A549 (cell line): ENCODE measurements around the gene CYP1B1. TPM values are rescaled to one million over a fixed set of nuclear protein-coding genes. Genes with fewer than 3 reads are reported as not detected.
A peak's percentile ranks its signal among the peaks of the same experiment; 100 is the strongest.

ENCODE experiments used
- ATAC-seq, 2 experiments: fragments of 200-7000 bp in 1 of 2; fragments of >200 bp in 1 of 2; cut with Nextera tagmentation in 1 of 2; cut with Tn5 transposase in 1 of 2; 3 replicates each; pipeline versions ENCODE4 v1.8.0 to v1.9.1; 2018 to 2020; ENCODE audit warnings: mild to moderate bottlenecking in 1 of 2, moderate library complexity in 1 of 2
- CTCF ChIA-PET: fragments of 300-600 bp; sonication (Branson Sonifier 250); formaldehyde crosslinking; extraction: SDS; loops from one replicate; lab custom pipeline; 2021; ENCODE audit warnings: antibody characterized with exemption, inconsistent platforms; lab: Yijun Ruan, JAX
- POLR2A ChIA-PET: fragments of 350-600 bp; formaldehyde crosslinking; extraction: SDS; loops from one replicate; lab custom pipeline; 2021; ENCODE audit warnings: antibody characterized with exemption, inconsistent platforms; lab: Yijun Ruan, JAX
- DNase-seq, 2 experiments: peaks; one replicate each; pipeline versions ENCODE4 v3.0.0 to v3.0.0-alpha.2; 2011 to 2016; ENCODE audit warnings: low read depth in 1 of 2, low spot score in 1 of 2
- FAIRE-seq: peaks from 2 replicates; lab custom pipeline; 2011; peaks lifted over from hg19 to GRCh38; lab: Jason Lieb, UNC
- H3K27ac ChIP-seq, 2 experiments: fragments of >200 bp; sonication (Bioruptor Twin); formaldehyde crosslinking; 3 replicates each; pipeline ENCODE4 v1.5.1; 2016 to 2017
- H3K4me1 ChIP-seq: fragments of >200 bp; sonication (Bioruptor Twin); formaldehyde crosslinking; 3 replicates; pipeline ENCODE4 v1.6.1; 2016
- H3K4me2 ChIP-seq: fragments of >200 bp; sonication (Bioruptor Twin); formaldehyde crosslinking; 3 replicates; pipeline ENCODE4 v1.6.1; 2016
- H3K4me3 ChIP-seq: fragments of >200 bp; sonication (Bioruptor Twin); formaldehyde crosslinking; 3 replicates; pipeline ENCODE4 v1.5.1; 2016
- H3K9me3 ChIP-seq: fragments of >200 bp; sonication (Bioruptor Twin); formaldehyde crosslinking; 3 replicates; pipeline ENCODE4 v1.6.1; 2016
- BCL3 ChIP-seq: fragments of >200 bp; sonication (Bioruptor Twin); formaldehyde crosslinking; IDR thresholded peaks from 3 replicates; pipeline ENCODE4 v1.6.1; 2016
- CBX8 ChIP-seq: fragments of 200-600 bp; sonication (generic); IDR thresholded peaks from 2 replicates; pipeline ENCODE4 v1.6.1; 2016
- CEBPB ChIP-seq, 2 experiments: fragments of >200 bp in 1 of 2; sonication (Bioruptor Twin) in 1 of 2; formaldehyde crosslinking in 1 of 2; IDR thresholded peaks; 2 replicates each; pipeline ENCODE4 v1.6.1; 2012 to 2016
- CHD2 ChIP-seq: fragments of 150-350 bp; IDR thresholded peaks from 2 replicates; pipeline ENCODE4 v1.6.1; 2014; ENCODE audit warnings: low read length; ENCODE audit not compliant: partially characterized antibody
- CHD4 ChIP-seq: fragments of 200-600 bp; sonication (generic); IDR thresholded peaks from 2 replicates; pipeline ENCODE4 v1.6.1; 2016; ENCODE audit warnings: antibody characterized with exemption, mild to moderate bottlenecking, borderline replicate concordance
- E2F6 ChIP-seq: IDR thresholded peaks from 2 replicates; pipeline ENCODE4 v1.6.1; 2012; ENCODE audit warnings: low read depth, borderline replicate concordance
- EHMT2 ChIP-seq: fragments of 200-600 bp; sonication (generic); IDR thresholded peaks from 2 replicates; pipeline ENCODE4 v1.6.1; 2016; ENCODE audit warnings: antibody characterized with exemption, low read depth, mild to moderate bottlenecking, moderate library complexity
- ELK1 ChIP-seq: fragments of 150-350 bp; IDR thresholded peaks from 2 replicates; pipeline ENCODE4 v1.6.1; 2014; ENCODE audit warnings: low read depth, mild to moderate bottlenecking, low read length
- EP300 ChIP-seq, 2 experiments: fragments of >200 bp; sonication (Bioruptor Twin); formaldehyde crosslinking; IDR thresholded peaks; 2 replicates in 1 of 2; 3 replicates in 1 of 2; pipeline ENCODE4 v1.6.1; 2016 to 2017
- ESRRA ChIP-seq: fragments of 150-350 bp; IDR thresholded peaks from 2 replicates; pipeline ENCODE4 v1.6.1; 2014; ENCODE audit warnings: mild to moderate bottlenecking, low read length, borderline replicate concordance
- FOSB ChIP-seq: fragments of 250-450 bp; sonication (Bioruptor Pico); IDR thresholded peaks from 2 replicates; pipeline ENCODE4 v1.5.0; 2020; ENCODE audit warnings: mild to moderate bottlenecking, moderate library complexity
- FOSL2 ChIP-seq, 2 experiments: fragments of 450-650 bp in 1 of 2; fragments of >200 bp in 1 of 2; sonication (Bioruptor Twin) in 1 of 2; formaldehyde crosslinking; IDR thresholded peaks; 2 replicates each; pipeline versions ENCODE4 v1.5.0 to v1.6.1; 2016 to 2020; ENCODE audit warnings: mild to moderate bottlenecking in 1 of 2, moderate library complexity in 1 of 2
- FOXS1 ChIP-seq: fragments of 250-450 bp; sonication (Bioruptor Pico); IDR thresholded peaks from 2 replicates; pipeline ENCODE4 v1.5.0; 2020; ENCODE audit warnings: mild to moderate bottlenecking, moderate library complexity
- GATA3 ChIP-seq: IDR thresholded peaks from 2 replicates; pipeline ENCODE4 v1.6.1; 2012; ENCODE audit warnings: borderline replicate concordance
- HES2 ChIP-seq: fragments of >200 bp; sonication (Bioruptor Twin); formaldehyde crosslinking; IDR thresholded peaks from 2 replicates; pipeline ENCODE4 v1.6.1; 2016
- HEYL ChIP-seq: fragments of 250-450 bp; sonication (Bioruptor Pico); IDR thresholded peaks from 2 replicates; pipeline ENCODE4 v1.8.0; 2021; ENCODE audit warnings: mild to moderate bottlenecking, moderate library complexity
- HOXA7 ChIP-seq: fragments of 250-450 bp; sonication (Bioruptor Pico); IDR thresholded peaks from 2 replicates; pipeline ENCODE4 v1.5.0; 2020; ENCODE audit warnings: mild to moderate bottlenecking, moderate library complexity
- HOXB13 ChIP-seq: fragments of 250-450 bp; sonication (Bioruptor Pico); IDR thresholded peaks from 2 replicates; pipeline ENCODE4 v1.5.0; 2020; ENCODE audit warnings: low read depth, mild to moderate bottlenecking, moderate library complexity
- HOXB5 ChIP-seq: fragments of 250-450 bp; sonication (Bioruptor Pico); IDR thresholded peaks from 2 replicates; pipeline ENCODE4 v1.5.0; 2020; ENCODE audit warnings: mild to moderate bottlenecking, moderate library complexity
- JUN ChIP-seq, 2 experiments: fragments of >200 bp; sonication (Bioruptor Twin); formaldehyde crosslinking; IDR thresholded peaks; 2 replicates in 1 of 2; 3 replicates in 1 of 2; pipeline ENCODE4 v1.6.1; 2016 to 2017
- JUNB ChIP-seq: fragments of >200 bp; sonication (Bioruptor Twin); formaldehyde crosslinking; IDR thresholded peaks from 2 replicates; pipeline ENCODE4 v1.6.1; 2016
- KDM1A ChIP-seq: fragments of 200-600 bp; sonication (generic); IDR thresholded peaks from 2 replicates; pipeline ENCODE4 v1.6.1; 2016; ENCODE audit warnings: low read depth, mild to moderate bottlenecking
- KDM5A ChIP-seq: fragments of 200-600 bp; sonication (generic); IDR thresholded peaks from 2 replicates; pipeline ENCODE4 v1.6.1; 2016; ENCODE audit warnings: antibody characterized with exemption, mild to moderate bottlenecking
- MAFK ChIP-seq: fragments of 450-650 bp; IDR thresholded peaks from 2 replicates; pipeline ENCODE4 v1.6.1; 2014; ENCODE audit not compliant: partially characterized antibody
- MAX ChIP-seq: IDR thresholded peaks from 2 replicates; pipeline ENCODE4 v1.6.1; 2012
- MYC ChIP-seq: IDR thresholded peaks from 2 replicates; pipeline ENCODE4 v1.6.1; 2012; ENCODE audit warnings: mild to moderate bottlenecking, inconsistent platforms, low read length, improper control_type of control experiment, borderline replicate concordance
- NFE2L2 ChIP-seq: fragments of 150-350 bp; conservative IDR thresholded peaks from 2 replicates; pipeline ENCODE4 v1.6.1; 2014; ENCODE audit warnings: low read length
- PBX3 ChIP-seq: IDR thresholded peaks from 2 replicates; pipeline ENCODE4 v1.6.1; 2012
- POLR2A ChIP-seq: IDR thresholded peaks from 2 replicates; pipeline ENCODE4 v1.6.1; 2012; ENCODE audit warnings: mild to moderate bottlenecking, low read length
- POLR2AphosphoS2 ChIP-seq: conservative IDR thresholded peaks from 2 replicates; pipeline ENCODE4 v1.6.1; 2012; ENCODE audit warnings: low read length, improper control_type of control experiment, inconsistent platforms
- RFX5 ChIP-seq: fragments of 450-650 bp; IDR thresholded peaks from 2 replicates; pipeline ENCODE4 v1.7.1; 2014; ENCODE audit warnings: antibody characterized with exemption, mild to moderate bottlenecking, moderate library complexity
- RNF2 ChIP-seq: fragments of 200-600 bp; sonication (generic); IDR thresholded peaks from 2 replicates; pipeline ENCODE4 v1.6.1; 2016; ENCODE audit warnings: low read depth, mild to moderate bottlenecking, antibody characterized with exemption, moderate library complexity, borderline replicate concordance
- SREBF2 ChIP-seq: fragments of 450-650 bp; IDR thresholded peaks from 2 replicates; pipeline ENCODE4 v1.6.1; 2014; ENCODE audit warnings: mild to moderate bottlenecking, moderate library complexity
- USF2 ChIP-seq: fragments of 450-650 bp; IDR thresholded peaks from 2 replicates; pipeline ENCODE4 v1.6.1; 2014; ENCODE audit warnings: antibody characterized with exemption
- ZC3H11A ChIP-seq: fragments of 450-650 bp; IDR thresholded peaks from 2 replicates; pipeline ENCODE4 v1.6.1; 2014; ENCODE audit warnings: antibody characterized with exemption, mild to moderate bottlenecking
- ZFP36 ChIP-seq: fragments of 450-650 bp; IDR thresholded peaks from 2 replicates; pipeline ENCODE4 v1.6.1; 2014; ENCODE audit warnings: borderline replicate concordance; ENCODE audit not compliant: partially characterized antibody
- ZNF302 ChIP-seq: fragments of 250-450 bp; sonication (Bioruptor Pico); IDR thresholded peaks from 2 replicates; pipeline ENCODE4 v1.9.0; 2021; ENCODE audit warnings: inconsistent platforms, mild to moderate bottlenecking, moderate library complexity
- ZSCAN20 ChIP-seq: fragments of 250-450 bp; sonication (Bioruptor Pico); IDR thresholded peaks from 2 replicates; pipeline ENCODE4 v1.8.0; 2022; ENCODE audit warnings: mild to moderate bottlenecking, moderate library complexity
- WGBS: methylation state at CpG from one replicate; pipeline ENCODE4 v1.1.6; 2017; ENCODE audit errors: missing lambda C conversion rate; 5-methylcytosine and 5-hydroxymethylcytosine counted together
- polyA plus RNA-seq, 4 experiments: library from polyadenylated mRNA; depleted of rRNA in 3 of 4; stranded (reverse); fragments of >200 nt; fragmentation: RNase III in 1 of 4; extraction: RNeasy Plus Mini Kit Qiagen cat#74134 plus additional on column Dnase treatment in 1 of 4; gene quantifications; 2 replicates in 3 of 4; 3 replicates in 1 of 4; pipeline ENCODE4 v1.2.3, GENCODE V29; 2011 to 2017

Gene CYP1B1
- polyA plus RNA-seq, 2 of the 4 experiments (the other 2 are of a cell fraction): 5.3 to 13.2 TPM

GRCh38 chr2:38076152-38076709, 280 bp upstream of the CYP1B1 start:
- FAIRE-seq (no peak), ATAC-seq (peak; percentile 76 to 85), DNase-seq (peak; percentile 75 to 93)
- peak overlapping the region; percentile 62 for H3K4me3 ChIP-seq
- 1% methylated on average over 43 of the region's 51 CpGs for WGBS
- ChIA-PET POLR2A (interaction anchor here (0.7 to 2.5 kb wide), 13 partner anchors 16 to 675 kb away, joined by 3 to 28 read pairs (median 4); partner anchors contain the start of gene SRSF7), CTCF (interaction anchor here (0.5 to 4.7 kb wide), 49 partner anchors 8 to 1248 kb away, joined by 3 to 45 read pairs (median 4); no protein-coding TSS in a partner anchor)
- H3K4me2 ChIP-seq: peak overlapping the region; percentile 92
- peak overlapping the region; percentile 84 to 93 for H3K27ac ChIP-seq
- peaks cover 22% of the 10 kb centered on the region for H3K4me1 ChIP-seq
- H3K9me3 ChIP-seq: no peaks in the 10 kb centered on the region
- TF ChIP-seq HOXB13: no peak
- no peak for TF ChIP-seq KDM5A
- no peak for TF ChIP-seq ELK1
- TF ChIP-seq HOXB5 (CRISPR knock-in tag): no peak
- 0 out of 2 replicates have a peak, but pooled peaks have one; percentile 31 for TF ChIP-seq MYC
- TF ChIP-seq CBX8: peak; percentile 59; the same call in 1 of the 2 replicates
- no peak for TF ChIP-seq EHMT2
- TF ChIP-seq PBX3: no peak
- TF ChIP-seq NFE2L2: no peak
- no peak for TF ChIP-seq ZFP36
- no peak for TF ChIP-seq POLR2AphosphoS2
- TF ChIP-seq MAX: peak; percentile 72
- no peak for TF ChIP-seq CEBPB (IDR thresholded peaks at IDR 0.05)
- TF ChIP-seq USF2: no peak
- TF ChIP-seq CHD2: no peak
- TF ChIP-seq GATA3: no peak; the same call in 1 of the 2 replicates
- TF ChIP-seq RNF2: no peak
- peak; percentile 35; the same call in 1 of the 3 replicates for TF ChIP-seq BCL3
- TF ChIP-seq KDM1A: no peak
- no peak; the same call in 1 of the 2 replicates for TF ChIP-seq E2F6
- peak; percentile 49; the same call in 1 of the 2 replicates for TF ChIP-seq POLR2A
- TF ChIP-seq HES2: no peak
- no peak for TF ChIP-seq FOXS1 (CRISPR knock-in tag)
- no peak for TF ChIP-seq CHD4
- no peak for TF ChIP-seq ZC3H11A
- no peak for TF ChIP-seq HEYL (CRISPR knock-in tag)
- no peak for TF ChIP-seq ESRRA
- no peak for TF ChIP-seq HOXA7 (CRISPR knock-in tag)
- TF ChIP-seq ZNF302: no peak
- no peak for TF ChIP-seq RFX5
- TF ChIP-seq MAFK: no peak
- no peak for TF ChIP-seq FOSL2 (IDR thresholded peaks at IDR 0.05)
- no peak for TF ChIP-seq FOSL2 (CRISPR knock-in tag; IDR thresholded peaks at IDR 0.05)
- peak in 1 of 2 experiments; percentile 28; a peak in 3 of 5 replicates for TF ChIP-seq JUN (IDR thresholded peaks at IDR 0.05)
- no peak for TF ChIP-seq ZSCAN20
- no peak for TF ChIP-seq SREBF2
- no peak for TF ChIP-seq FOSB (CRISPR knock-in tag)
- TF ChIP-seq JUNB: no peak
- TF ChIP-seq EP300 (IDR thresholded peaks at IDR 0.05): no peak
